OCI-LY1 (cell line): ENCODE measurements around the gene SHISAL2A.

Experiments used
- H2AFZ ChIP-seq: fragments of 200-600 bp; sonication (generic), shearing (Covaris generic); 2 replicates; pipeline ENCODE4 v1.6.0; 2014; ENCODE audit warnings: antibody characterized with exemption, mild to moderate bottlenecking, low read length
- H3F3A ChIP-seq: fragments of 200-600 bp; sonication (generic), shearing (Covaris generic); 2 replicates; pipeline ENCODE4 v1.6.0; 2014; ENCODE audit warnings: mild to moderate bottlenecking, antibody characterized with exemption, low read length, moderate library complexity; ENCODE audit not compliant: insufficient read depth
- H3K27ac ChIP-seq: fragments of 200-600 bp; sonication (generic); 2 replicates; pipeline ENCODE4 v1.5.1; 2014; ENCODE audit warnings: low read length, mixed run types, mild to moderate bottlenecking, low read depth; ENCODE audit not compliant: poor library complexity, severe bottlenecking
- H3K27me3 ChIP-seq: fragments of 200-600 bp; sonication (generic); 2 replicates; pipeline ENCODE4 v1.6.0; 2014; ENCODE audit warnings: antibody characterized with exemption, mild to moderate bottlenecking, low read length, moderate library complexity; ENCODE audit not compliant: insufficient read depth
- H3K36me3 ChIP-seq: fragments of 200-600 bp; sonication (generic); 2 replicates; pipeline ENCODE4 v1.6.1; 2014; ENCODE audit warnings: mild to moderate bottlenecking, antibody characterized with exemption, low read length, moderate library complexity, mixed read lengths; ENCODE audit not compliant: insufficient read depth
- H3K4me1 ChIP-seq: fragments of 200-600 bp; sonication (generic); 2 replicates; pipeline ENCODE4 v1.5.1; 2014; ENCODE audit warnings: mild to moderate bottlenecking, low read length, moderate library complexity; ENCODE audit not compliant: insufficient read depth, severe bottlenecking
- H3K4me2 ChIP-seq: fragments of 200-600 bp; sonication (generic), shearing (Covaris generic); 2 replicates; pipeline ENCODE4 v1.6.1; 2014; ENCODE audit warnings: low read length
- H3K4me3 ChIP-seq: fragments of 200-600 bp; sonication (generic); 2 replicates; pipeline ENCODE4 v1.5.1; 2014; ENCODE audit warnings: low read length, low read depth, mild to moderate bottlenecking, mixed read lengths; ENCODE audit not compliant: poor library complexity, severe bottlenecking
- H3K79me2 ChIP-seq: fragments of 200-600 bp; shearing (Covaris generic); 2 replicates; pipeline ENCODE4 v1.6.1; 2016; ENCODE audit warnings: mixed run types, low read length, mixed read lengths; ENCODE audit not compliant: insufficient read depth
- H3K9ac ChIP-seq: fragments of 200-600 bp; sonication (generic), shearing (Covaris generic); 2 replicates; pipeline ENCODE4 v1.6.1; 2014; ENCODE audit warnings: mild to moderate bottlenecking, low read length, mixed read lengths
- H3K9me2 ChIP-seq: fragments of 200-600 bp; sonication (generic), shearing (Covaris generic); 2 replicates; pipeline ENCODE4 v1.6.1; 2014; ENCODE audit warnings: low read depth, mild to moderate bottlenecking, low read length, mixed read lengths
- H3K9me3 ChIP-seq: fragments of 200-600 bp; shearing (Covaris generic); 2 replicates; pipeline ENCODE4 v1.6.1; 2014; ENCODE audit warnings: low read length, mixed read lengths
- H4K20me1 ChIP-seq: fragments of 200-600 bp; sonication (generic), shearing (Covaris generic); 2 replicates; pipeline ENCODE4 v1.6.0; 2016; ENCODE audit warnings: mild to moderate bottlenecking, low read length; ENCODE audit not compliant: insufficient read depth
- EZH2 ChIP-seq: fragments of 200-600 bp; sonication (generic), shearing (Covaris generic); IDR thresholded peaks from 2 replicates; pipeline ENCODE4 v1.8.0; 2017; ENCODE audit warnings: borderline replicate concordance, mixed run types, mild to moderate bottlenecking, antibody characterized with exemption, low read length, moderate library complexity, mixed read lengths
- TF ChIP-seq, protein P1 (sequence below): fragments of 200-600 bp; sonication (generic), shearing (Covaris generic); IDR thresholded peaks from 2 replicates; pipeline ENCODE4 v1.5.1; 2017; ENCODE audit warnings: mild to moderate bottlenecking, antibody characterized with exemption, low read length, moderate library complexity, mixed read lengths

The SHISAL2A gene

DNA sequence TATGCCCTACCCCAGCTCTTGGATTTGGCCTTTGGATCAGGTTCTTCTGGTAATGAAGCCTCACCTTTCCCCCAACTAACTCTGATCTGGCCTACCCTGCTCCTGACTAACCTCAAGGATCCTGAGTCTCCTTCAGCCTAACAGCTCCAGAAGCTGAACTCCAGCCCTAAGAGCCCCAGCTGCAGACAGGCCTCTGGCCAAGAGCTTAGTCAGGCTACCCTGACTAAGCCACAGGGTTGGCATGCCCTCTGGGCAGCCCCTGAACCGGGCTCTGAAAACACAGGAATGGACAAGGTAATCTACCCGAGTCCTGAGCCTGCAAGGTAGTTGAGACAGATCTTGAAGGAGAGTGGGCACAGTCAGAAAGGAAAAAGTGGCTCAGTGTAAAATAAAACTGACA lies 35.7 kb downstream of the SHISAL2A start:
- no peak overlapping the region for H2AFZ ChIP-seq
- H3K9me3 ChIP-seq, result no peaks in the 10 kb centered on the region
- no peak overlapping the region for H3K9ac ChIP-seq
- H3K27ac ChIP-seq, result no peak overlapping the region
- no peaks in the 10 kb centered on the region for H3F3A ChIP-seq
- H3K79me2 ChIP-seq, result no peaks in the 10 kb centered on the region
- no peak for TF ChIP-seq EZH2
- TF ChIP-seq, protein P1, sequence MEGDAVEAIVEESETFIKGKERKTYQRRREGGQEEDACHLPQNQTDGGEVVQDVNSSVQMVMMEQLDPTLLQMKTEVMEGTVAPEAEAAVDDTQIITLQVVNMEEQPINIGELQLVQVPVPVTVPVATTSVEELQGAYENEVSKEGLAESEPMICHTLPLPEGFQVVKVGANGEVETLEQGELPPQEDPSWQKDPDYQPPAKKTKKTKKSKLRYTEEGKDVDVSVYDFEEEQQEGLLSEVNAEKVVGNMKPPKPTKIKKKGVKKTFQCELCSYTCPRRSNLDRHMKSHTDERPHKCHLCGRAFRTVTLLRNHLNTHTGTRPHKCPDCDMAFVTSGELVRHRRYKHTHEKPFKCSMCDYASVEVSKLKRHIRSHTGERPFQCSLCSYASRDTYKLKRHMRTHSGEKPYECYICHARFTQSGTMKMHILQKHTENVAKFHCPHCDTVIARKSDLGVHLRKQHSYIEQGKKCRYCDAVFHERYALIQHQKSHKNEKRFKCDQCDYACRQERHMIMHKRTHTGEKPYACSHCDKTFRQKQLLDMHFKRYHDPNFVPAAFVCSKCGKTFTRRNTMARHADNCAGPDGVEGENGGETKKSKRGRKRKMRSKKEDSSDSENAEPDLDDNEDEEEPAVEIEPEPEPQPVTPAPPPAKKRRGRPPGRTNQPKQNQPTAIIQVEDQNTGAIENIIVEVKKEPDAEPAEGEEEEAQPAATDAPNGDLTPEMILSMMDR, result no peak
- no peaks in the 10 kb centered on the region for H3K36me3 ChIP-seq
- no peaks in the 10 kb centered on the region for H4K20me1 ChIP-seq
- H3K4me2 ChIP-seq, result no peak overlapping the region
- H3K9me2 ChIP-seq, result no peaks in the 10 kb centered on the region
- H3K4me3 ChIP-seq, result no peak overlapping the region
- H3K4me1 ChIP-seq, result no peaks in the 10 kb centered on the region
- no peaks in the 10 kb centered on the region for H3K27me3 ChIP-seq

DNA sequence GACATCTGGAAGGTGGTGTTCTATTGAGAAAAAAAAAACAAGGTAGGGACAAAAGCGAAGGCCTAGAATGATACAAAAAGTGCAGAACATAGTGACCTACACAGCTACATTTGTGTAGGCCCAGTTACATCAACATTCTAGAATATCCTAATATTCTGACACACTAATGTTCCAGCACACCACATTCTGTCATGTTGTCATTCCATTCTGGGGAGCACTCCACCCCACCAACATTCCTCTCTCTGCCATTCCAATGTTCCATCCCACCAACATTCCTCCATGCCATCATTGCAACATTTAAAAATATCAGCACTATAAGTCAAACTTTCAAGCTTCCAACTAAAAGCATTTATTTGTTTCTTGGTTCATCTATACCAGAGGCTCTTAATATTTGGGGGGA lies 36.7 kb downstream of the SHISAL2A start:
- Histone ChIP-seq H3K9me3 (no peaks in the 10 kb centered on the region), H3K27ac (no peak overlapping the region), H3K79me2 (no peaks in the 10 kb centered on the region)

DNA sequence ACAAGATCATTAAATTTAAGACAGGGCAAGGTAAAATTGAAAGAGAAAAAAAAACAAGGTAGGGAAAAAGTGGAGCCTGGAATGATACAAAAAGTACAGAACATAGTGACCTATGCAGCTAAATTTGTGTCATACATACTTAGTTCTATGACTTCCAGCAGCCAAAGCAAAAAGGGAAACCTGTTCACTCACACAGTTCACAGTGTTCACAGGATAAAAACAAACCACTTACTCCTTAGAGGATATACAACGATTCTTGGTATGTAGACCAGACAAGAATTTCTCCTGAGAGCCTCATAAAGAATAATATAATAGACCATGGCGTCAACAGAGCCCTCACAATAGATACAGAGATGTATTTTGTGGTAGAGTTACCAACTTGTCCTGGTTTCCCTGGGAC lies 37.6 kb downstream of the SHISAL2A start:
- Histone ChIP-seq H3K9ac (no peak overlapping the region), H3K27ac (no peak overlapping the region), H4K20me1 (no peaks in the 10 kb centered on the region), H3K79me2 (no peaks in the 10 kb centered on the region), H3K4me2 (no peak overlapping the region), H3K4me3 (no peak overlapping the region), H3K4me1 (no peaks in the 10 kb centered on the region), H3K9me2 (no peaks in the 10 kb centered on the region), H3K27me3 (no peaks in the 10 kb centered on the region), H3K9me3 (no peaks in the 10 kb centered on the region), H3F3A (no peaks in the 10 kb centered on the region), H3K36me3 (no peaks in the 10 kb centered on the region), H2AFZ (no peak overlapping the region)
- TF ChIP-seq, protein P1, result no peak
- TF ChIP-seq EZH2, result no peak

More for the DNA sequence above, 36.7 kb downstream of the SHISAL2A start:
- Histone ChIP-seq H3F3A (no peaks in the 10 kb centered on the region), H4K20me1 (no peaks in the 10 kb centered on the region), H3K4me1 (no peaks in the 10 kb centered on the region), H3K4me3 (no peak overlapping the region), H2AFZ (no peak overlapping the region), H3K36me3 (no peaks in the 10 kb centered on the region), H3K9ac (no peak overlapping the region), H3K27me3 (no peaks in the 10 kb centered on the region), H3K9me2 (no peaks in the 10 kb centered on the region), H3K4me2 (no peak overlapping the region)
- TF ChIP-seq EZH2, result no peak
- TF ChIP-seq, protein P1, result no peak
